ENCODE measurements around the gene CTIF. TPM values are rescaled to one million over a fixed set of nuclear protein-coding genes. Genes with fewer than 3 reads are reported as not detected.
"Not testable (repeated sequence)": the region's sequence is repeated elsewhere in the genome, so short reads cannot be mapped to it uniquely, and the experiment has no call there.

CTIF gene
- total RNA-seq, 1 donor from 2014 or later = 72.4 TPM

DNA sequence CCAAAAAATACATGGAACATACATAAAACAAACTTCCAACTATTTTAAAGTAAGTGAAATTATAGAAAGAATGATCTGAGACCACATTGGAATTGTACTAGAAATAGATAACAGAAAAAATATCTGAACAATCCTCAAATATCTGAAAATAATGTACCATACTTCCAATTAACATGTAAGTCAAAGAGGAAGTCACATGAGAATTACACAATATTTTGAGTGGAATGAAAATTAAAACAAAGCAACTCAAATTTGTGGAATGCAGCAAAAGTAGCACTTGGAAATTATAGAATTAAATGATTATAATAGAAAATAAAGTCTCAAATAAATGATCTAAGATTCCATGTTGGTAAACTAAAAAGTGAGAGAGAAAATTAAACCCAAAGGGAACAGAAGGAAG is 38.3 kb upstream of the CTIF start:
- intact Hi-C loops (cut with DNase I) = no loop called here
- Histone ChIP-seq H3K36me3 (no peaks in the 10 kb centered on the region), H3K4me3 (no peak overlapping the region), H3K9me3 (no peaks in the 10 kb centered on the region), H3K4me1 (no peaks in the 10 kb centered on the region), H3K27ac (no peak overlapping the region), H3K27me3 (no peaks in the 10 kb centered on the region)
- DNase-seq = no peak
- ATAC-seq = no peak
- no peak for TF ChIP-seq CTCF (IDR thresholded peaks at IDR 0.05)

GRCh38 chr18:48502906-48503305 is 35.9 kb upstream of the CTIF start:
- no peaks in the 10 kb centered on the region for H3K4me1 ChIP-seq
- H3K27ac ChIP-seq = no peak overlapping the region
- H3K9me3 ChIP-seq = peaks cover 9% of the 10 kb centered on the region
- TF ChIP-seq CTCF (IDR thresholded peaks at IDR 0.05) = no peak
- H3K36me3 ChIP-seq = no peaks in the 10 kb centered on the region
- H3K27me3 ChIP-seq = no peaks in the 10 kb centered on the region
- no peak for ATAC-seq
- intact Hi-C loops (cut with DNase I) = no loop called here
- DNase-seq = no peak
- H3K4me3 ChIP-seq = no peak overlapping the region

DNA sequence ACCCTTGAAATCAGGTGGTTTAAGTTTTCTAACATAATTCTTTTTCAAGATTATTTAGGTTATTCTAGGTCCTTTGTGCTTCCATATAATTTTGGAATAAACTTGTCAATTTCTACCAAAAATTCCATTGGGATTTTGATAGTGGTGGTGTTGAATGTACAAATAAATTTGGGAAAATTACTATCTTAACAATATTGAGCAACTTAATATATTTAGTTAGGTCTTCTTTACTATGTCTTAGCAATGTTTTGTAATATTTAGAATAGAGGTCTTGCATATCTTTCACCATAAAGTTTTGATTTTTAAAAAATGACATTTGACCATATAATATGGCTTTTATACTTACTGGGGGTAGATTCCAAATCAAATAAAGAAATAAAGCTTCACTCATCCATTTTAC is 34.0 kb upstream of the CTIF start:
- Histone ChIP-seq H3K4me3 (no peak overlapping the region), H3K9me3 (peaks cover 9% of the 10 kb centered on the region), H3K27ac (no peak overlapping the region), H3K4me1 (no peaks in the 10 kb centered on the region), H3K36me3 (no peaks in the 10 kb centered on the region), H3K27me3 (no peaks in the 10 kb centered on the region)
- DNase-seq (no peak), ATAC-seq (no peak)
- TF ChIP-seq CTCF (IDR thresholded peaks at IDR 0.05) = no peak
- intact Hi-C loops (cut with DNase I) = no loop called here

DNA sequence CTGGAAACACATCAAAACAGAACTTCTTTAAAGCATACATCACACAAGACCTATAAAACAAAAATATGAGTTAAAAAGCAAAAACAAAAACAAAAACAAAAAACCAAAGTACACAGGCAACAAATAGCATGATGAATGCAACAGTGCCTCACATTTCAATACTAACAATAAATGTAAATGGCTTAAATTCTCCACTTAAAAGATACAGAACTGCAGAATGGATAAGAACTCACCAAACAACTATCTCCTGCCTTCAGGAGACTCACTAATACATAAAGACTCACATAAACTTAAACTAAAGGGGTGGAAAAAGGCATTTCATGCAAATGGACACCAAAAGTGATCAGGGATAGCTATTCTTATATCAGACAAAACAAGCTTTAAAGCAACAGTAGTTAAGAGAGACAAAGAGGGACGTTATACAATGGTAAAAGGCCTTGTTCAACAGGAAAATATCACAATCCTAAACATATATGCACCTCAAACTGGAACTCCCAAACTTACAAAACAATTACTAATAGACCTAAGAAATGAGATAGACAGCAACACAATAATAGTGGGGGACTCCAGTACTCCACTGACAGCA is 31.8 kb upstream of the CTIF start:
- H3K4me1 ChIP-seq; ATAC-seq; DNase-seq; H3K27me3 ChIP-seq; H3K9me3 ChIP-seq; H3K27ac ChIP-seq; H3K4me3 ChIP-seq; H3K36me3 ChIP-seq; intact Hi-C loops (cut with DNase I): not testable (repeated sequence)

GRCh38 chr18:48512498-48512897 is 26.3 kb upstream of the CTIF start:
- DNase-seq; H3K27ac ChIP-seq; intact Hi-C loops (cut with DNase I); H3K4me1 ChIP-seq; ATAC-seq; H3K9me3 ChIP-seq; H3K27me3 ChIP-seq; H3K36me3 ChIP-seq; H3K4me3 ChIP-seq: not testable (repeated sequence)

DNA sequence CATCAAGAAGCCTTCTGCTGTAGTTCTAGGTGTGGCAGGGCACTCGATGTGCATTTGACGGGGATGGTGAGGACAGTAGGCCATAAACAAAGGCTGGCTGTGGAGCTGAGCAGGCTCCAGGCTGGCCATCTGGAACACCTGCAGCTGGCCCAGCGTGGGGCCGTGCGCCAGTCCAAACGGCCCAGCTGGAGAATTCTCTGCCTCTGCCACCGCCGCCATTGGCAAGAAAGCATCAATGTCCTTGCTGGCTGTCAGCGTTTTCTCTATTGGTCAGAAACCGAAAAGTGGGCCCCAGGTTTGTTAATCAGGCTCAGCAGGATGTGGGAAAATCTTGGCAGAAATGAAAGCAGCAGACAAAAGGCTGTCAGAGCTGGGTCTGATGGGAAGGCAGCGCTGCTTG is 24.0 kb upstream of the CTIF start:
- H3K36me3 ChIP-seq = no peaks in the 10 kb centered on the region
- H3K27me3 ChIP-seq = no peaks in the 10 kb centered on the region
- intact Hi-C loops (cut with DNase I) = no loop called here
- H3K9me3 ChIP-seq = no peaks in the 10 kb centered on the region
- no peak overlapping the region for H3K4me3 ChIP-seq
- H3K4me1 ChIP-seq = no peaks in the 10 kb centered on the region
- no peak for TF ChIP-seq CTCF (IDR thresholded peaks at IDR 0.05)
- ATAC-seq (no peak), DNase-seq (no peak)
- H3K27ac ChIP-seq = no peak overlapping the region

GRCh38 chr18:48517048-48517447 is 21.8 kb upstream of the CTIF start:
- no peak for DNase-seq
- H3K27ac ChIP-seq = no peak overlapping the region
- no peaks in the 10 kb centered on the region for H3K9me3 ChIP-seq
- H3K36me3 ChIP-seq = no peaks in the 10 kb centered on the region
- ATAC-seq = no peak
- no peak overlapping the region for H3K4me3 ChIP-seq
- no peaks in the 10 kb centered on the region for H3K4me1 ChIP-seq
- no peaks in the 10 kb centered on the region for H3K27me3 ChIP-seq
- intact Hi-C loops (cut with DNase I) = no loop called here
- no peak for TF ChIP-seq CTCF (IDR thresholded peaks at IDR 0.05)

All from upper lobe of right lung (tissue), 1 donor.